Activated CD4-positive, alpha-beta T cell treated with anti-CD3 and anti-CD28 coated beads for 36 hours (primary cell): ENCODE measurements around the gene IFI16. TPM values are rescaled to one million over a fixed set of nuclear protein-coding genes. Genes with fewer than 3 reads are reported as not detected.
"Not testable (repeated sequence)": the region's sequence is repeated elsewhere in the genome, so short reads cannot be mapped to it uniquely, and the experiment has no call there.

Source experiments
- ATAC-seq: fragments of 200-7000 bp; cut with Tn5 transposase; one replicate; pipeline ENCODE4 v1.10.0; 2021; ENCODE audit warnings: mild to moderate bottlenecking, moderate library complexity
- CTCF ChIA-PET: fragments of 350-600 bp; sonication (Branson Sonifier 250); formaldehyde crosslinking; loops from one replicate; lab custom pipeline; 2021; ENCODE audit warnings: antibody characterized with exemption; lab: Charles Lee
- POLR2A ChIA-PET: fragments of 350-600 bp; sonication (Branson Sonifier 250); formaldehyde crosslinking; loops from one replicate; lab custom pipeline; 2021; ENCODE audit warnings: antibody characterized with exemption, inconsistent platforms; lab: Charles Lee
- DNase-seq: peaks from one replicate; pipeline ENCODE4 v3.0.0-alpha.2; 2020
- H3K27ac Mint-ChIP-seq: one replicate; pipeline ENCODE4 v1.8.0; 2021; ENCODE audit warnings: mixed read lengths
- H3K27me3 Mint-ChIP-seq: one replicate; pipeline ENCODE4 v1.8.0; 2021; ENCODE audit warnings: mixed read lengths
- H3K36me3 Mint-ChIP-seq: one replicate; pipeline ENCODE4 v1.8.0; 2021; ENCODE audit warnings: low read depth, mixed read lengths
- H3K4me1 Mint-ChIP-seq: one replicate; pipeline ENCODE4 v1.8.0; 2021; ENCODE audit warnings: mixed read lengths
- H3K4me3 Mint-ChIP-seq: one replicate; pipeline ENCODE4 v1.8.0; 2021; ENCODE audit warnings: mild to moderate bottlenecking, moderate library complexity, mixed read lengths
- H3K9me3 Mint-ChIP-seq: one replicate; pipeline ENCODE4 v1.8.0; 2021; ENCODE audit warnings: low read depth, mixed read lengths
- intact Hi-C, 2 experiments: fragments of 100-400 bp; cut with DNase I in 1 of 2; cut with micrococcal nuclease in 1 of 2; formaldehyde crosslinking; loops; one replicate each; pipeline versions ENCODE4 v1.14.2 to v1.15.1; 2022 to 2024; cut with DNase I, micrococcal nuclease
- total RNA-seq, 2 experiments: library from RNA; stranded (reverse); gene quantifications; one replicate each; pipeline ENCODE4 v1.2.3, GENCODE V29; 2021

IFI16 gene
- total RNA-seq, 2 experiments from 2014 or later: 263 to 308 TPM

- Mint-ChIP-seq H3K4me3 (no peak overlapping the region), H3K4me1 (peaks cover 51% of the 10 kb centered on the region), H3K9me3 (no peaks in the 10 kb centered on the region), H3K27me3 (peaks cover 2% of the 10 kb centered on the region), H3K27ac (peak overlapping the region; percentile 78), H3K36me3 (no peaks in the 10 kb centered on the region)
- ChIA-PET CTCF (interaction anchor here (0.6 to 5.2 kb wide), 8 partner anchors 8 to 898 kb away, joined by 3 to 76 read pairs (median 8); partner anchors contain the start of gene AIM2), POLR2A (interaction anchor here (0.7 to 4.1 kb wide), 4 partner anchors 13 to 166 kb away, joined by 3 to 61 read pairs (median 12); partner anchors contain the start of genes AIM2 and IFI16)
- no peak for DNase-seq
- ATAC-seq: peak; percentile 21
- intact Hi-C loops: loop anchor here in 1 of 2 experiments (1.0 to 2.0 kb wide), 2 partner anchors 32 to 121 kb away; no protein-coding TSS in a partner anchor
These were observed 80.8 kb downstream of the IFI16 start for GRCh38 chr1:159090286-159091179.

- Mint-ChIP-seq H3K36me3 (no peaks in the 10 kb centered on the region), H3K4me3 (no peak overlapping the region), H3K27me3 (peaks cover 2% of the 10 kb centered on the region), H3K9me3 (no peaks in the 10 kb centered on the region), H3K4me1 (peaks cover 51% of the 10 kb centered on the region), H3K27ac (peak overlapping the region; percentile 25)
- POLR2A ChIA-PET: interaction anchor here (2.5 to 4.1 kb wide), 2 partner anchors 14 to 81 kb away, joined by 19 to 61 read pairs; partner anchors contain the start of genes AIM2 and IFI16
- CTCF ChIA-PET: interaction anchor here (0.6 to 5.2 kb wide), 3 partner anchors 14 to 898 kb away, joined by 3 to 76 read pairs (median 22); partner anchors contain the start of gene AIM2
- DNase-seq (no peak), ATAC-seq (peak; percentile 11)
- intact Hi-C loops: loop anchor here in 1 of 2 experiments (1.0 to 2.0 kb wide), 2 partner anchors 32 to 122 kb away; no protein-coding TSS in a partner anchor
These were observed 81.5 kb downstream of the IFI16 start for GRCh38 chr1:159091180-159091560.

- no peaks in the 10 kb centered on the region for H3K36me3 Mint-ChIP-seq
- no peaks in the 10 kb centered on the region for H3K9me3 Mint-ChIP-seq
- DNase-seq: peak; percentile 59
- peaks cover 2% of the 10 kb centered on the region for H3K27me3 Mint-ChIP-seq
- H3K27ac Mint-ChIP-seq: peak overlapping the region; percentile 25
- POLR2A ChIA-PET: interaction anchor here (4.1 kb wide), 1 partner anchor 14 kb away, joined by 61 read pairs; the partner anchor contains the start of gene AIM2
- H3K4me3 Mint-ChIP-seq: no peak overlapping the region
- CTCF ChIA-PET: interaction anchor here (0.5 to 5.2 kb wide), 2 partner anchors 14 to 302 kb away, joined by 3 to 76 read pairs; partner anchors contain the start of gene AIM2
- intact Hi-C loops: loop anchor here in 1 of 2 experiments (1.0 to 2.0 kb wide), 2 partner anchors 31 to 122 kb away; no protein-coding TSS in a partner anchor
- H3K4me1 Mint-ChIP-seq: peaks cover 51% of the 10 kb centered on the region
- ATAC-seq: peak; percentile 75
These were observed 81.9 kb downstream of the IFI16 start for GRCh38 chr1:159091607-159092031.

- Mint-ChIP-seq H3K4me1 (peaks cover 48% of the 10 kb centered on the region), H3K27me3 (peaks cover under 1% of the 10 kb centered on the region), H3K27ac (peak overlapping the region; percentile 25), H3K9me3 (no peaks in the 10 kb centered on the region), H3K4me3 (no peak overlapping the region), H3K36me3 (no peaks in the 10 kb centered on the region)
- DNase-seq (no peak), ATAC-seq (no peak)
- intact Hi-C loops: no loop called here
- POLR2A ChIA-PET: interaction anchor here (4.1 kb wide), 1 partner anchor 15 kb away, joined by 61 read pairs; the partner anchor contains the start of gene AIM2
- CTCF ChIA-PET: interaction anchor here (0.5 to 5.2 kb wide), 2 partner anchors 15 to 302 kb away, joined by 3 to 76 read pairs; partner anchors contain the start of gene AIM2
These were observed 82.5 kb downstream of the IFI16 start for GRCh38 chr1:159092036-159092760.

- no peak for DNase-seq
- peaks cover 29% of the 10 kb centered on the region for H3K27me3 Mint-ChIP-seq
- no peak overlapping the region for H3K4me3 Mint-ChIP-seq
These were observed 88.9 kb downstream of the IFI16 start for GRCh38 chr1:159098596-159098995.

GRCh38 chr1:159100589-159100988 is 90.9 kb downstream of the IFI16 start:
- peaks cover 30% of the 10 kb centered on the region for H3K27me3 Mint-ChIP-seq
- ChIA-PET CTCF (no interaction called here), POLR2A (interaction anchor here (1.2 kb wide), 1 partner anchor 23 kb away, joined by 5 read pairs; the partner anchor contains the start of gene AIM2)

More at GRCh38 chr1:159098596-159098995, 88.9 kb downstream of the IFI16 start:
- Mint-ChIP-seq H3K9me3 (no peaks in the 10 kb centered on the region), H3K4me1 (no peaks in the 10 kb centered on the region), H3K27ac (no peak overlapping the region), H3K36me3 (no peaks in the 10 kb centered on the region)
- ATAC-seq: no peak
- CTCF ChIA-PET: interaction anchor here (0.6 to 1.9 kb wide), 2 partner anchors 9 to 355 kb away, joined by 3 to 14 read pairs; no protein-coding TSS in a partner anchor
- POLR2A ChIA-PET: no interaction called here
- intact Hi-C loops: no loop called here

GRCh38 chr1:159103021-159103420 is 93.3 kb downstream of the IFI16 start:
- H3K4me3 Mint-ChIP-seq, H3K27ac Mint-ChIP-seq, DNase-seq, intact Hi-C loops, H3K36me3 Mint-ChIP-seq, ATAC-seq, H3K4me1 Mint-ChIP-seq, H3K9me3 Mint-ChIP-seq: not testable (repeated sequence)
- CTCF ChIA-PET: interaction anchor here (2.4 kb wide), 1 partner anchor 30 kb away, joined by 6 read pairs; no protein-coding TSS in a partner anchor
- POLR2A ChIA-PET: interaction anchor here (0.6 kb wide), 1 partner anchor 45 kb away, joined by 4 read pairs; no protein-coding TSS in a partner anchor
- peaks cover 37% of the 10 kb centered on the region for H3K27me3 Mint-ChIP-seq

More at GRCh38 chr1:159100589-159100988, 90.9 kb downstream of the IFI16 start:
- DNase-seq: no peak
- Mint-ChIP-seq H3K4me1 (no peaks in the 10 kb centered on the region), H3K9me3 (no peaks in the 10 kb centered on the region), H3K4me3 (no peak overlapping the region), H3K36me3 (no peaks in the 10 kb centered on the region), H3K27ac (no peak overlapping the region)
- peak; percentile 36 for ATAC-seq
- intact Hi-C loops: no loop called here

Other genes starting within 250 kb of the IFI16 start
- not detected for gene OR6N1, start 237.7 kb upstream of the IFI16 start, total RNA-seq
- not detected for gene OR6N2, start 228.7 kb upstream of the IFI16 start, total RNA-seq
- gene MNDA, start 178.6 kb upstream of the IFI16 start, total RNA-seq: not detected
- gene PYHIN1, start 78.4 kb upstream of the IFI16 start, total RNA-seq: 1 to 10 TPM; 5.6 to 6.8 TPM
- gene AIM2, start 66.9 kb downstream of the IFI16 start, total RNA-seq: 10 to 100 TPM; 65.6 to 67.6 TPM
- not detected for gene CADM3, start 161.7 kb downstream of the IFI16 start, total RNA-seq
- gene ACKR1, start 195.0 kb downstream of the IFI16 start, total RNA-seq: not detected